22Rv1 (cell line): ENCODE results near the gene SLC6A11.

ENCODE experiments used
- CTCF ChIP-seq: fragments of 450-650 bp; IDR thresholded peaks from 2 replicates; pipeline ENCODE4 v1.5.1; 2017; ENCODE audit warnings: mild to moderate bottlenecking
- ZFX ChIP-seq: fragments of 450-650 bp; IDR thresholded peaks from 2 replicates; pipeline ENCODE4 v1.6.1; 2017; ENCODE audit warnings: antibody characterized with exemption, borderline replicate concordance

GRCh38 chr3:10907262-10907661 is 91.2 kb downstream of the SLC6A11 start:
- TF ChIP-seq CTCF (no peak), ZFX (no peak)
